Neutrophil (primary cell): Measurements from ENCODE around the gene POLDIP3.
"Not testable (repeated sequence)": the region's sequence is repeated elsewhere in the genome, so short reads cannot be mapped to it uniquely, and the experiment has no call there.

Experiments
- H3K27ac ChIP-seq: fragments of 200-600 bp; sonication (generic); 2 replicates; pipeline ENCODE4 v1.5.1; 2016; ENCODE audit warnings: mild to moderate bottlenecking, moderate library complexity
- H3K27me3 ChIP-seq: fragments of 200-600 bp; sonication (generic); 2 replicates; pipeline ENCODE4 v1.6.0; 2016; ENCODE audit warnings: mild to moderate bottlenecking
- H3K36me3 ChIP-seq: fragments of 200-600 bp; sonication (generic); 2 replicates; pipeline ENCODE4 v1.5.1; 2017
- H3K4me1 ChIP-seq, 2 experiments: fragments of 200-600 bp in 1 of 2; sonication (generic) in 1 of 2; 1 replicate in 1 of 2; 2 replicates in 1 of 2; pipeline versions ENCODE4 v1.5.1 to v1.6.1; 2013 to 2016; ENCODE audit warnings: low read depth in 1 of 2, low read length in 1 of 2, mild to moderate bottlenecking in 1 of 2, moderate library complexity in 1 of 2; ENCODE audit not compliant: control insufficient read depth in 1 of 2, insufficient read depth in 1 of 2
- H3K4me3 ChIP-seq, 2 experiments: fragments of 200-600 bp in 1 of 2; sonication (generic) in 1 of 2; 1 replicate in 1 of 2; 2 replicates in 1 of 2; pipeline ENCODE4 v1.5.1; 2013 to 2016; ENCODE audit warnings: low read depth in 1 of 2, low read length in 1 of 2, mild to moderate bottlenecking in 1 of 2, moderate library complexity in 1 of 2
- H3K9me3 ChIP-seq: fragments of 200-600 bp; sonication (generic); 2 replicates; pipeline ENCODE4 v1.5.1; 2016
- TF ChIP-seq, protein P1 (sequence below): fragments of 200-600 bp; sonication (generic); IDR thresholded peaks from 2 replicates; pipeline ENCODE4 v1.5.1; 2016; ENCODE audit warnings: antibody characterized with exemption

POLDIP3 gene

DNA sequence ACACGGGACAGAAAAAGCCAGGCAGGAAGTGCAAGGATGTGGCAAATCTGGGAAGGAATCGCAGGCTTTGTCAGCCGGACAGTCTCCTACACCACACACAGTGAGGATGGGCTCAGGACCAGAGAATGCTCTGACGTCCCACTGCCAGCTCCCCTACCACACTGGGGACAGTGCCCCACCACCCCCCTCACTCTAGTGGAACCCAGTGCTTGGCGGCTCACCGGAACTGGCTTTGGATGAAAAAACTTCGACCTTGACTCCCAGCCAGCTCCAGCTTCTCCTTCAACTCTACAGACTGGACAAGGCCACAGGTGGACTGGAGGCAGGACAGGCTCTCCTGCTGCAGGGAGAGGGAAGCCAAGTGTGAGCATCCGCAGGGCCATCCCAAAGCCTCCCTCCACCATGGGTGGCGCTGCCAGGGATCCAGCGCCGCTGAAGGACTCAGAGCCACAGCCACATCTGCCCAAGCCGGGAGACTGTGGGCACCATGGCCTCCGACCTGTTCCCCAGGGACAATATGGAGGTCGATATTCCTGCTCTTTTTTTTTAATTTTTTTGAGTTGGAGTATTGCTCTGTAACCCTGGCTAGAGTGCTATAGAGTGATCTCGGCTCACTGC is 37.0 kb downstream of the POLDIP3 start:
- no peaks in the 10 kb centered on the region for H3K27me3 ChIP-seq
- TF ChIP-seq, protein P1, sequence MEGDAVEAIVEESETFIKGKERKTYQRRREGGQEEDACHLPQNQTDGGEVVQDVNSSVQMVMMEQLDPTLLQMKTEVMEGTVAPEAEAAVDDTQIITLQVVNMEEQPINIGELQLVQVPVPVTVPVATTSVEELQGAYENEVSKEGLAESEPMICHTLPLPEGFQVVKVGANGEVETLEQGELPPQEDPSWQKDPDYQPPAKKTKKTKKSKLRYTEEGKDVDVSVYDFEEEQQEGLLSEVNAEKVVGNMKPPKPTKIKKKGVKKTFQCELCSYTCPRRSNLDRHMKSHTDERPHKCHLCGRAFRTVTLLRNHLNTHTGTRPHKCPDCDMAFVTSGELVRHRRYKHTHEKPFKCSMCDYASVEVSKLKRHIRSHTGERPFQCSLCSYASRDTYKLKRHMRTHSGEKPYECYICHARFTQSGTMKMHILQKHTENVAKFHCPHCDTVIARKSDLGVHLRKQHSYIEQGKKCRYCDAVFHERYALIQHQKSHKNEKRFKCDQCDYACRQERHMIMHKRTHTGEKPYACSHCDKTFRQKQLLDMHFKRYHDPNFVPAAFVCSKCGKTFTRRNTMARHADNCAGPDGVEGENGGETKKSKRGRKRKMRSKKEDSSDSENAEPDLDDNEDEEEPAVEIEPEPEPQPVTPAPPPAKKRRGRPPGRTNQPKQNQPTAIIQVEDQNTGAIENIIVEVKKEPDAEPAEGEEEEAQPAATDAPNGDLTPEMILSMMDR, result no peak
- H3K4me3 ChIP-seq, result no peak overlapping the region
- peaks cover 8 to 12% of the 10 kb centered on the region in 2 experiments for H3K4me1 ChIP-seq
- H3K36me3 ChIP-seq, result peaks cover 44% of the 10 kb centered on the region
- H3K27ac ChIP-seq, result no peak overlapping the region
- no peaks in the 10 kb centered on the region for H3K9me3 ChIP-seq

GRCh38 chr22:42577141-42577540 is 37.5 kb downstream of the POLDIP3 start:
- H3K36me3 ChIP-seq, result peaks cover 45% of the 10 kb centered on the region
- not testable (repeated sequence) for H3K27me3 ChIP-seq, H3K9me3 ChIP-seq, H3K4me1 ChIP-seq, H3K27ac ChIP-seq, H3K4me3 ChIP-seq

- H3K36me3 ChIP-seq, result peaks cover 51% of the 10 kb centered on the region
- H3K9me3 ChIP-seq, H3K4me1 ChIP-seq, H3K27me3 ChIP-seq, H3K27ac ChIP-seq, H3K4me3 ChIP-seq: not testable (repeated sequence)
Measured at GRCh38 chr22:42575996-42576574, 38.6 kb downstream of the POLDIP3 start.

- H3K4me1 ChIP-seq, H3K27me3 ChIP-seq, H3K27ac ChIP-seq, H3K4me3 ChIP-seq, H3K9me3 ChIP-seq: not testable (repeated sequence)
- H3K36me3 ChIP-seq, result peaks cover 60% of the 10 kb centered on the region
Measured at GRCh38 chr22:42574468-42574867, 40.2 kb downstream of the POLDIP3 start.

DNA sequence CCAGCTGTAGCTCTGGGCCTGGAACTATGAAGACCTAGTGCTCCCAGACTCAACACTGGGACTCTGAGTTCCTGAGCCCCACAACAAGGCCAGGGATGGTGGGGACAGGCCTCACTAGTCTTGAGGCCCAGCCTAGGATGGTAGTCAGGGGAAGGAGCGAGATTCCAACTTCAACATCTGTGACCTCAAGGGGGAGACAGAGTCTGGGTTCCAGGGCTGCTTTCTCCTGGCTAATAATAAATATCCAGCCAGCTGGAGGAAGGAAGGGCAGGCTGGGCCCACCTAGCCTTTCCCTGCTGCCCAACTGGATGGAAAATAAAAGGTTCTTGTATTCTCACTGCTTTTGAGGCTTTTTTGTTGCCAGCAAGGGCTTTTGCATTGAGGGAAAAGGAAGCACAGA is 40.6 kb downstream of the POLDIP3 start:
- H3K27me3 ChIP-seq, H3K4me1 ChIP-seq, H3K27ac ChIP-seq, H3K4me3 ChIP-seq, H3K9me3 ChIP-seq: not testable (repeated sequence)
- peaks cover 60% of the 10 kb centered on the region for H3K36me3 ChIP-seq

- not testable (repeated sequence) for H3K27me3 ChIP-seq, H3K4me1 ChIP-seq, H3K4me3 ChIP-seq, H3K9me3 ChIP-seq, H3K27ac ChIP-seq
- H3K36me3 ChIP-seq, result peaks cover 40% of the 10 kb centered on the region
Measured at GRCh38 chr22:42571068-42571467, 43.6 kb downstream of the POLDIP3 start.

DNA sequence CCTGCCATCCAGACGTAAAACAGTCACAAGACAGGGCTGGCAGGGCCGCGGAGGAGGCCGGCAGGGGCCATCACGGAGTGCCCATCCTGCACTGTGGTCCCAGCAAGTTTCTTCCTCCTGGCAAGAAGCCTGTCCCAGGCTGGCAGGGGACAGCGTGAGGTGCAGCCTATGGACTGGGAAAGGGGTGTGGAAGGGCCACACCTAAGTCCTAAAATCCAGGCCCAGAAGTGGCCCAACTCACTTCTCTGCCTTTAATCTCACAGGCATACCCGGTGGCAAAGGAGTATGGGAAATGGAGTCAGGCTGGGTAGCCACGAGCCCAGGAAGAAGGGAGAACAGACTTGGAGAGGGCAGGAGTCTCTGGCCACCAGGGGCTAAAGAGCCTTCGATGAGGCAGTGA is 44.1 kb downstream of the POLDIP3 start:
- H3K27ac ChIP-seq, H3K4me1 ChIP-seq, H3K27me3 ChIP-seq, H3K4me3 ChIP-seq, H3K9me3 ChIP-seq: not testable (repeated sequence)
- H3K36me3 ChIP-seq, result peaks cover 38% of the 10 kb centered on the region

DNA sequence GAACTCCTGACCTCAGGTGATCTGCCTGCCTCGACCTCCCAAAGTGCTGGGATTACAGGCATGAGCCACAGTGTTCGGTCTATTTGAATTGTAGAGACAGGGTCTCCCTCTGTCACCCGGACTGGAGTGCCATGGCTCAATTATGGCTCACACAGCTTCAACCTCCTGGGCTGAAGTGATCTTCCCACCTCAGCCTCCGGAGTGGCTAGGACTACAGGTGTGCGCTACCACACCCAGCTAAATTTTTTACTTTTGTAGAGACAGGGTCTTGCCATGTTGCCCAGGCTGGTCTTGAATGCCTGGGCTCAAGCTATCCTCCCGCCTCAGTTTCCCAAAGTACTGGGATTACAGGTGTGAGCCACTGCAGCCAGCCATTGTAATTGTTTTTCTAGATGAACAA is 46.7 kb downstream of the POLDIP3 start:
- H3K4me1 ChIP-seq, H3K4me3 ChIP-seq, H3K27me3 ChIP-seq, H3K9me3 ChIP-seq, H3K27ac ChIP-seq: not testable (repeated sequence)
- H3K36me3 ChIP-seq, result peaks cover 21% of the 10 kb centered on the region

DNA sequence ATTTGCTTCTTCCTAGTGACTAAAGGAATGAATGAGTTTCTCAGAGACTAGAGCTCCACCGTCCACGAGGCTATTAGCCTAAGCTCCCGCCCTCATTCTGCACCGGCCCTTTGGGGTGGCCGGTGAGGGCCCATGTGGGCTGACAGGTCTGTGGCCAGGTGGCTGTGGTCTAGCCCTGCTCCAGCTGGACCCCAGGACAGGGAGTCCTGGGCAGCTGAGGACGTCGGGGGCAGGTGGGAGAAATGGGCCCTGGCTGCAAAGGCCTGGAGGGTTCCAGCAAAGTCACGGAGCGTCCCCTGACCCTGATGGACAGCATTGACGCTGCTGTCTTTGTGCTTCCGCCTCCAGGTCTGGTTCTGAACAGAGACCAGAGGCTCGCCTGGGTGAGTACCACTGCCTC is 48.7 kb downstream of the POLDIP3 start:
- H3K27me3 ChIP-seq, result no peaks in the 10 kb centered on the region
- no peak overlapping the region for H3K4me3 ChIP-seq
- no peaks in the 10 kb centered on the region for H3K9me3 ChIP-seq
- peaks cover 0 to 6% of the 10 kb centered on the region in 2 experiments for H3K4me1 ChIP-seq
- peaks cover 7% of the 10 kb centered on the region for H3K36me3 ChIP-seq
- TF ChIP-seq, protein P1, result no peak
- no peak overlapping the region for H3K27ac ChIP-seq
